H1 (cell line): Measurements from ENCODE around the gene VENTX.

Experiments used
- JUND ChIP-seq: IDR thresholded peaks from 2 replicates; pipeline ENCODE4 v1.6.1; 2011; ENCODE audit warnings: mild to moderate bottlenecking, improper control_type of control experiment, low read length
- SRF ChIP-seq: IDR thresholded peaks from 2 replicates; pipeline ENCODE4 v1.6.1; 2011; ENCODE audit warnings: mild to moderate bottlenecking, low read depth, low read length, moderate library complexity
- TF ChIP-seq, protein P1 (sequence below): IDR thresholded peaks from 2 replicates; pipeline ENCODE4 v1.6.1; 2011; ENCODE audit warnings: low read length, improper control_type of control experiment

DNA sequence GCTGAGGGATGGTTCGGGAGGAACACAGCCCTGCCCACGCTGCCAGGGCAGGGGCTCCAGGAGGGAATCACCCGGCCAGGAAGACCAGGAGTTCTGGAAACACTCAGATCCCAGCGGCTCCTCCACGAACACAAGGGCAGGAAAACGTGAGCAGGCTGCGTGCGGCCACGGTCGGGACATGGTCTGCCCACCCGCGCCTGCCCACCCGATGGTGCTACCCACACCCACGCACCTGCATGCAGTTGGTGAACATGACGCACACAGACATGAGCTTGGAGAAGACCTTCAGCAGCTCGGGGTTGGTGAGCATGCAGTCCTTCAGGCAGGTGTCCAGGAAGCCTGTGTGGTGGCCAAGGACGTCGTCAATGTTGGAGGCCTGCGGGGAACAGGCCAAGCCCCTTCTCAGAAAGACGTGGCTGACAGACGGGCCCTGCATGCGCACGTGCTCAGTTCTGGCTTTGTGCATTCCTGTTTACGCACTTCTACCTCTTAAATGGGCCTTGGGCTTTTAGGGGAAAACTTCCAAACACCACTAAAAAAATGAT lies 45.3 kb downstream of the VENTX start:
- TF ChIP-seq SRF (no peak), JUND (no peak)
- TF ChIP-seq, protein P1, sequence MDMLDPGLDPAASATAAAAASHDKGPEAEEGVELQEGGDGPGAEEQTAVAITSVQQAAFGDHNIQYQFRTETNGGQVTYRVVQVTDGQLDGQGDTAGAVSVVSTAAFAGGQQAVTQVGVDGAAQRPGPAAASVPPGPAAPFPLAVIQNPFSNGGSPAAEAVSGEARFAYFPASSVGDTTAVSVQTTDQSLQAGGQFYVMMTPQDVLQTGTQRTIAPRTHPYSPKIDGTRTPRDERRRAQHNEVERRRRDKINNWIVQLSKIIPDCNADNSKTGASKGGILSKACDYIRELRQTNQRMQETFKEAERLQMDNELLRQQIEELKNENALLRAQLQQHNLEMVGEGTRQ = no peak
